A549 treated with Hydrocortisone at 1 μM for 4 hours (cell line): ENCODE measurements around the gene TNFRSF11A. TPM values are rescaled to one million over a fixed set of nuclear protein-coding genes. Genes with fewer than 3 reads are reported as not detected.

Source experiments
- total RNA-seq: library from RNA; stranded (reverse); fragments of 200-300 nt; extraction: Qiagen RNA extraction; gene quantifications from 5 replicates; pipeline ENCODE4 v1.2.3, GENCODE V29; 2022

TNFRSF11A gene
- 5.7 to 8.2 TPM (median 6.8 TPM) in 5 replicates for total RNA-seq

GRCh38 chr18:62324917-62325805 lies at the start of gene TNFRSF11A:
TSS of gene TNFRSF11A (plus strand) at chr18:62325310. CDS start at chr18:62325353, 43 bp downstream.

Other genes starting within 250 kb of the TNFRSF11A start
- gene PIGN, start 138.3 kb upstream of the TNFRSF11A start, total RNA-seq, result 7.6 to 11.1 TPM (median 10.2 TPM) in 5 replicates
- gene RELCH, start 138.1 kb upstream of the TNFRSF11A start, total RNA-seq, result 11.8 to 15.8 TPM (median 12.4 TPM) in 5 replicates
- gene ZCCHC2, start 197.7 kb downstream of the TNFRSF11A start, total RNA-seq, result 7.5 to 10.6 TPM (median 9.4 TPM) in 5 replicates